Activated naive CD4-positive, alpha-beta T cell treated with Interleukin-2 at 50 U/mL for 16 hours (primary cell): ENCODE data around the gene OPCML.

Experiments used
- DNase-seq: peaks from one replicate; pipeline ENCODE4 v3.0.0-alpha.2; 2020

OPCML gene

GRCh38 chr11:133015457-133015856 lies 516.8 kb downstream of the OPCML start:
- DNase-seq = no peak

- no peak for DNase-seq
Observed at GRCh38 chr11:133014337-133014736, 518.0 kb downstream of the OPCML start.

- no peak for DNase-seq
Observed at GRCh38 chr11:133012803-133013202, 519.5 kb downstream of the OPCML start.

GRCh38 chr11:133011604-133012003 lies 520.7 kb downstream of the OPCML start:
- DNase-seq = no peak

GRCh38 chr11:133007027-133007584 lies 525.2 kb downstream of the OPCML start:
- DNase-seq = no peak

GRCh38 chr11:133004369-133004768 lies 527.9 kb downstream of the OPCML start:
- DNase-seq = no peak

- no peak for DNase-seq
Observed at GRCh38 chr11:132999516-132999915, 532.8 kb downstream of the OPCML start.

- no peak for DNase-seq
Observed at GRCh38 chr11:132999031-132999430, 533.3 kb downstream of the OPCML start.

GRCh38 chr11:132997396-132997795 lies 534.9 kb downstream of the OPCML start:
- DNase-seq = no peak

- DNase-seq = no peak
Observed at GRCh38 chr11:132994966-132995365, 537.3 kb downstream of the OPCML start.

- DNase-seq = no peak
Observed at GRCh38 chr11:132993991-132994502, 538.3 kb downstream of the OPCML start.

- DNase-seq = no peak
Observed at GRCh38 chr11:132992838-132993631, 539.3 kb downstream of the OPCML start.

- DNase-seq = no peak
Observed at GRCh38 chr11:132988411-132988810, 543.9 kb downstream of the OPCML start.

GRCh38 chr11:132987936-132988335 lies 544.4 kb downstream of the OPCML start:
- DNase-seq = no peak

- no peak for DNase-seq
Observed at GRCh38 chr11:132983641-132983978, 548.7 kb downstream of the OPCML start.

- no peak for DNase-seq
Observed at GRCh38 chr11:132982772-132983640, 549.3 kb downstream of the OPCML start.

- no peak for DNase-seq
Observed at GRCh38 chr11:132981131-132981956, 551.0 kb downstream of the OPCML start.

GRCh38 chr11:132980670-132981069 lies 551.6 kb downstream of the OPCML start:
- DNase-seq = no peak

GRCh38 chr11:132977746-132978145 lies 554.6 kb downstream of the OPCML start:
- no peak for DNase-seq

GRCh38 chr11:132977241-132977640 lies 555.1 kb downstream of the OPCML start:
- DNase-seq = no peak

GRCh38 chr11:132976115-132976514 lies 556.2 kb downstream of the OPCML start:
- no peak for DNase-seq

- DNase-seq = no peak
Observed at GRCh38 chr11:132973686-132974085, 558.6 kb downstream of the OPCML start.

GRCh38 chr11:132972565-132972964 lies 559.7 kb downstream of the OPCML start:
- no peak for DNase-seq
